K562 (cell line): Measurements from ENCODE around the gene CRYZL1. TPM values are rescaled to one million over a fixed set of nuclear protein-coding genes. Genes with fewer than 3 reads are reported as not detected.

Source experiments
- ATAC-seq: fragments of 200-7000 bp; cut with Tn5 transposase; 3 replicates; pipeline ENCODE4 v1.9.1; 2020; ENCODE audit warnings: moderate library complexity
- BruUV-seq: library from RNA; stranded (reverse); fragments of 400-500 nt; replicated peaks from 2 replicates; lab custom pipeline; 2021; lab: Mats Ljungman, UMichigan
- CTCF ChIA-PET: fragments of 300-600 bp; formaldehyde crosslinking; extraction: SDS; loops from one replicate; lab custom pipeline; 2021; ENCODE audit warnings: low intra/inter-chr PET ratio; lab: Yijun Ruan, JAX
- POLR2A ChIA-PET: fragments of 300-600, 350-650 bp; sonication (Branson Sonifier 250); formaldehyde crosslinking; extraction: SDS; loops from one replicate; lab custom pipeline; 2021; ENCODE audit warnings: antibody characterized with exemption, inconsistent platforms; lab: Yijun Ruan, JAX
- DNase-seq, 4 experiments: peaks; one replicate each; pipeline versions ENCODE4 v3.0.0 to v3.0.0-alpha.2; 2011 to 2018; ENCODE audit warnings: low spot score in 3 of 4, mixed read lengths in 3 of 4; ENCODE audit errors: extremely low read depth in 1 of 4
- FAIRE-seq: peaks from 2 replicates; lab custom pipeline; 2011; peaks lifted over from hg19 to GRCh38; lab: Jason Lieb, UNC
- H2AFZ ChIP-seq: 2 replicates; pipeline ENCODE4 v1.6.0; 2011; ENCODE audit warnings: low read depth, low read length, control low read depth, inconsistent platforms
- H3K27ac ChIP-seq: fragments of 200-600 bp; 3 replicates; pipeline ENCODE4 v1.8.0; 2011; ENCODE audit warnings: low read depth, mild to moderate bottlenecking, control low read depth, inconsistent platforms, low read length, moderate library complexity, mixed read lengths; ENCODE audit errors: extremely low read depth
- H3K27me3 ChIP-seq, 2 experiments: fragments of 300-600 bp in 1 of 2; 2 replicates in 1 of 2; 3 replicates in 1 of 2; pipeline versions ENCODE4 v1.6.0 to v1.8.0; 2011; ENCODE audit warnings: inconsistent platforms in 2 of 2, low read length in 2 of 2, mild to moderate bottlenecking in 1 of 2, mixed read lengths in 1 of 2, moderate library complexity in 1 of 2; ENCODE audit not compliant: control insufficient read depth in 2 of 2, insufficient read depth in 2 of 2
- H3K36me3 ChIP-seq: fragments of 300-600 bp; 3 replicates; pipeline ENCODE4 v1.8.0; 2011; ENCODE audit warnings: mild to moderate bottlenecking, low read length, inconsistent platforms; ENCODE audit not compliant: control insufficient read depth, insufficient read depth
- H3K4me1 ChIP-seq, 2 experiments: fragments of 200-600 bp in 1 of 2; replicated peaks in 1 of 2; 2 replicates in 1 of 2; 3 replicates in 1 of 2; pipeline versions ENCODE4 v1.5.1 to v1.8.0; 2011; ENCODE audit warnings: inconsistent platforms in 2 of 2, low read length in 2 of 2, mild to moderate bottlenecking in 1 of 2, mixed read lengths in 1 of 2, moderate library complexity in 1 of 2; ENCODE audit not compliant: control insufficient read depth in 2 of 2, insufficient read depth in 2 of 2
- H3K4me2 ChIP-seq: 2 replicates; pipeline ENCODE4 v1.6.1; 2011; ENCODE audit warnings: low read length, control low read depth, inconsistent platforms, mixed read lengths; ENCODE audit not compliant: insufficient read depth
- H3K4me3 ChIP-seq: fragments of 200-600 bp; sonication (generic), shearing (Covaris generic); 2 replicates; pipeline ENCODE4 v1.5.1; 2016; ENCODE audit warnings: control low read depth, inconsistent platforms
- H3K79me2 ChIP-seq: fragments of 200-600 bp; 3 replicates; pipeline ENCODE4 v1.8.0; 2011; ENCODE audit warnings: low read length, inconsistent platforms; ENCODE audit not compliant: control insufficient read depth, insufficient read depth
- H3K9ac ChIP-seq, 2 experiments: 2 replicates each; pipeline versions ENCODE4 v1.6.0 to v1.6.1; 2011; ENCODE audit warnings: low read depth in 2 of 2, low read length in 2 of 2, control low read depth in 1 of 2, inconsistent platforms in 1 of 2, mild to moderate bottlenecking in 1 of 2, mixed read lengths in 1 of 2; ENCODE audit not compliant: insufficient read depth in 1 of 2
- H3K9me1 ChIP-seq: one replicate; pipeline ENCODE4 v1.6.0; 2011; ENCODE audit warnings: inconsistent platforms, mild to moderate bottlenecking, low read length, moderate library complexity; ENCODE audit not compliant: control insufficient read depth, insufficient read depth
- H3K9me3 ChIP-seq: replicated peaks from 2 replicates; pipeline ENCODE4 v1.5.1; 2011; ENCODE audit warnings: low read depth, low read length, inconsistent platforms; ENCODE audit not compliant: control insufficient read depth, insufficient read depth
- H4K20me1 ChIP-seq: replicated peaks from 2 replicates; pipeline ENCODE4 v1.6.1; 2011; ENCODE audit warnings: low read length, inconsistent platforms, mixed read lengths; ENCODE audit not compliant: control insufficient read depth, insufficient read depth
- BRF1 ChIP-seq: IDR thresholded peaks from 3 replicates; pipeline ENCODE4 v1.6.1; 2011; ENCODE audit warnings: borderline replicate concordance, mild to moderate bottlenecking; ENCODE audit not compliant: insufficient read length; ENCODE audit errors: extremely low read depth
- CBX2 ChIP-seq: fragments of 200-600 bp; sonication (generic); IDR thresholded peaks from one replicate; pipeline ENCODE4 v1.6.1; 2012; ENCODE audit warnings: mild to moderate bottlenecking, low read length, inconsistent platforms; ENCODE audit not compliant: insufficient read depth, poor library complexity, severe bottlenecking
- MCM5 ChIP-seq: fragments of 450-650 bp; IDR thresholded peaks from 2 replicates; pipeline ENCODE4 v1.6.1; 2016; ENCODE audit warnings: low read depth
- NCOA1 ChIP-seq: fragments of 450-650 bp; IDR thresholded peaks from 2 replicates; pipeline ENCODE4 v1.6.1; 2016; ENCODE audit warnings: low read depth
- NCOR1 ChIP-seq: fragments of 450-650 bp; IDR thresholded peaks from 2 replicates; pipeline ENCODE4 v1.6.1; 2016; ENCODE audit warnings: mild to moderate bottlenecking, moderate library complexity
- NR2F6 ChIP-seq: fragments of 450-650 bp; formaldehyde crosslinking; IDR thresholded peaks from 2 replicates; pipeline ENCODE4 v1.4.0; 2020; ENCODE audit warnings: mild to moderate bottlenecking
- OTX1 ChIP-seq: fragments of 450-650 bp; formaldehyde crosslinking; IDR thresholded peaks from 2 replicates; pipeline ENCODE4 v1.4.0; 2022; ENCODE audit warnings: mild to moderate bottlenecking
- PKNOX1 ChIP-seq: fragments of 450-650 bp; IDR thresholded peaks from 2 replicates; pipeline ENCODE4 v1.6.1; 2016
- PTTG1 ChIP-seq: fragments of 450-650 bp; IDR thresholded peaks from 2 replicates; pipeline ENCODE4 v1.6.1; 2016; ENCODE audit warnings: low read depth, mild to moderate bottlenecking, missing genetic modification characterization, missing compliant biosample characterization
- RHOXF2B ChIP-seq: fragments of 250-450 bp; sonication (Bioruptor Pico); conservative IDR thresholded peaks from 2 replicates; pipeline ENCODE4 v1.5.1; 2021
- SNAPC5 ChIP-seq: fragments of 250-450 bp; sonication (Bioruptor Pico); IDR thresholded peaks from 2 replicates; pipeline ENCODE4 v1.8.0; 2021; ENCODE audit warnings: moderate library complexity, mild to moderate bottlenecking, inconsistent platforms
- TCF7 ChIP-seq: sonication (generic); IDR thresholded peaks from 2 replicates; pipeline ENCODE4 v1.6.1; 2016; ENCODE audit warnings: antibody characterized with exemption, borderline replicate concordance
- ZBED1 ChIP-seq: IDR thresholded peaks from 2 replicates; pipeline ENCODE4 v1.6.1; 2014
- ZNF134 ChIP-seq: fragments of 250-450 bp; sonication (Bioruptor Pico); conservative IDR thresholded peaks from 2 replicates; pipeline ENCODE4 v1.4.0; 2020
- ZNF174 ChIP-seq: fragments of 250-450 bp; sonication (Bioruptor Pico); IDR thresholded peaks from 2 replicates; pipeline ENCODE4 v1.4.0; 2020; ENCODE audit warnings: mild to moderate bottlenecking
- ZNF224 ChIP-seq: sonication (generic); formaldehyde crosslinking; IDR thresholded peaks from 2 replicates; pipeline ENCODE4 v1.8.0; 2022; ENCODE audit warnings: mild to moderate bottlenecking, missing genetic modification reagents
- WGBS: fragments of 100-300 bp; shearing (Covaris generic); methylation state at CpG from one replicate; pipeline ENCODE4 v1.1.6; 2016; ENCODE audit warnings: low coverage, mixed read lengths; ENCODE audit not compliant: insufficient coverage; ENCODE audit errors: missing lambda C conversion rate; 5-methylcytosine and 5-hydroxymethylcytosine counted together
- in situ Hi-C: fragments of 300-500 bp; cut with MboI; formaldehyde crosslinking; loops from 4 replicates; pipeline ENCODE4 v1.15.0; 2018; ENCODE audit warnings: inconsistent platforms, mixed read lengths
- intact Hi-C: fragments of 100-400 bp; cut with micrococcal nuclease; formaldehyde crosslinking; loops from 2 replicates; pipeline ENCODE4 v1.14.2; 2022
- polyA plus RNA-seq, 8 experiments: library from polyadenylated mRNA; depleted of rRNA in 4 of 8; stranded (reverse) in 5 of 8; unstranded in 3 of 8; fragments of >200 nt; fragmentation: Nextera tagmentation in 2 of 8; fragmentation: Illumina TruSeq in 1 of 8; extraction: Ambion mirVana in 2 of 8; extraction: Trizol in 1 of 8; gene quantifications; 2 replicates each; pipeline versions ENCODE4 v1.2.1 to v1.2.3, GENCODE V29; 2011 to 2014; ENCODE audit warnings: inconsistent platforms in 1 of 8, missing spikeins in 1 of 8
- total RNA-seq, 7 experiments: library from RNA; depleted of rRNA in 6 of 7; stranded (reverse); fragments of >200 nt in 6 of 7; fragmentation: Illumina TruSeq in 2 of 7; extraction: Trizol in 2 of 7; gene quantifications; 2 replicates each; pipeline versions ENCODE4 v1.2.1 to v1.2.3, GENCODE V29; 2011 to 2021; ENCODE audit warnings: low replicate concordance in 1 of 7
- TF ChIP-seq, protein P1 (sequence below), 2 experiments: fragments of 450-650 bp in 1 of 2; sonication (generic) in 1 of 2; formaldehyde crosslinking; conservative IDR thresholded peaks; 2 replicates each; pipeline versions ENCODE4 v1.4.0 to v1.8.1; 2020 to 2022; ENCODE audit warnings: mild to moderate bottlenecking in 1 of 2, missing genetic modification reagents in 1 of 2

The CRYZL1 gene
- total and polyA plus RNA-seq, 9 of the 15 experiments (the other 6 are each of a cell fraction or from before 2014, with no cell fraction given): 19.9 to 98.2 (median 39.2) TPM

GRCh38 chr21:33567914-33568313 lies 73.6 kb downstream of the CRYZL1 start:
- peaks cover 29% of the 10 kb centered on the region for H3K79me2 ChIP-seq
- no peak for ATAC-seq
- no peak overlapping the region for H3K9ac ChIP-seq
- no peak overlapping the region for H3K4me3 ChIP-seq
- no peak for DNase-seq
- peaks cover 96% of the 10 kb centered on the region for H3K36me3 ChIP-seq
- no peaks in the 10 kb centered on the region for H4K20me1 ChIP-seq
- intact Hi-C loops: no loop called here
- CTCF ChIA-PET: no interaction called here
- TF ChIP-seq PKNOX1 (0 out of 2 replicates have a peak, but pooled peaks have one; percentile 34), ZNF174 (CRISPR knock-in tag) (no peak), ZBED1 (no peak)
- TF ChIP-seq, all 486 proteins: peak for 1
- Histone ChIP-seq H3K4me2 (no peak overlapping the region), H3K9me3 (no peaks in the 10 kb centered on the region), H3K27ac (no peak overlapping the region), H3K27me3 (no peaks in the 10 kb centered on the region), H3K4me1 (no peaks in the 10 kb centered on the region), H3K9me1 (no peaks in the 10 kb centered on the region), H2AFZ (no peak overlapping the region)
- WGBS: 91% methylated on average over 6 of the region's 6 CpGs
- FAIRE-seq: no peak
- POLR2A ChIA-PET: interaction anchor here (12.7 kb wide), 1 partner anchor 12 kb away, joined by 130 read pairs; no protein-coding TSS in a partner anchor
- no TSS peak for BruUV-seq
- in situ Hi-C loops: no loop called here

GRCh38 chr21:33566514-33566913 lies 75.0 kb downstream of the CRYZL1 start:
- Histone ChIP-seq H3K4me1 (no peaks in the 10 kb centered on the region), H3K79me2 (peaks cover 43% of the 10 kb centered on the region), H3K27me3 (no peaks in the 10 kb centered on the region), H3K4me2 (no peak overlapping the region), H3K36me3 (peaks cover 97% of the 10 kb centered on the region), H3K9me3 (no peaks in the 10 kb centered on the region), H3K4me3 (no peak overlapping the region), H3K9me1 (no peaks in the 10 kb centered on the region), H4K20me1 (no peaks in the 10 kb centered on the region), H2AFZ (no peak overlapping the region), H3K9ac (no peak overlapping the region), H3K27ac (no peak overlapping the region)
- intact Hi-C loops (no loop called here), in situ Hi-C loops (no loop called here)
- ChIA-PET CTCF (no interaction called here), POLR2A (interaction anchor here (1.1 to 12.7 kb wide), 3 partner anchors 8 to 23 kb away, joined by 3 to 130 read pairs (median 8); partner anchors contain the start of gene SON)
- DNase-seq (no peak), ATAC-seq (no peak), FAIRE-seq (no peak)
- BruUV-seq: no TSS peak
- 95% methylated on average over 2 of the region's 2 CpGs for WGBS
- TF ChIP-seq, protein P1, sequence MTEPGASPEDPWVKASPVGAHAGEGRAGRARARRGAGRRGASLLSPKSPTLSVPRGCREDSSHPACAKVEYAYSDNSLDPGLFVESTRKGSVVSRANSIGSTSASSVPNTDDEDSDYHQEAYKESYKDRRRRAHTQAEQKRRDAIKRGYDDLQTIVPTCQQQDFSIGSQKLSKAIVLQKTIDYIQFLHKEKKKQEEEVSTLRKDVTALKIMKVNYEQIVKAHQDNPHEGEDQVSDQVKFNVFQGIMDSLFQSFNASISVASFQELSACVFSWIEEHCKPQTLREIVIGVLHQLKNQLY (CRISPR knock-in tag; conservative IDR thresholded peaks at IDR 0.05): no peak
- TF ChIP-seq NCOR1: no peak
- TF ChIP-seq ZNF134 (CRISPR knock-in tag): no peak
- no peak for TF ChIP-seq OTX1 (CRISPR knock-in tag)
- no peak for TF ChIP-seq TCF7
- no peak for TF ChIP-seq PTTG1 (tag)
- TF ChIP-seq MCM5: no peak
- TF ChIP-seq BRF1: no peak
- no peak for TF ChIP-seq RHOXF2B (CRISPR knock-in tag)
- TF ChIP-seq NR2F6: no peak
- no peak for TF ChIP-seq ZNF224
- no peak for TF ChIP-seq CBX2
- TF ChIP-seq NCOA1: no peak
- no peak for TF ChIP-seq SNAPC5
